Neural crest cell (in vitro differentiated cells): Measurements from ENCODE around the gene TNFRSF21. TPM values are rescaled to one million over a fixed set of nuclear protein-coding genes. Genes with fewer than 3 reads are reported as not detected.

Source experiments
- DNase-seq: peaks from one replicate; pipeline ENCODE4 v3.0.0; 2021; ENCODE audit warnings: low read depth, mixed read lengths, low spot score
- H3K27ac Mint-ChIP-seq: one replicate; pipeline ENCODE4 v1.8.0; 2021; ENCODE audit warnings: mild to moderate bottlenecking, mixed read lengths; ENCODE audit not compliant: unreplicated experiment
- H3K27me3 Mint-ChIP-seq: 2 replicates; pipeline ENCODE4 v1.8.0; 2021; ENCODE audit warnings: low read depth, mild to moderate bottlenecking, mixed read lengths
- H3K36me3 Mint-ChIP-seq: 2 replicates; pipeline ENCODE4 v1.8.0; 2021; ENCODE audit warnings: low read depth, mild to moderate bottlenecking, mixed read lengths
- H3K4me1 Mint-ChIP-seq: 2 replicates; pipeline ENCODE4 v1.8.0; 2021; ENCODE audit warnings: mixed read lengths
- H3K4me3 Mint-ChIP-seq: one replicate; pipeline ENCODE4 v1.8.0; 2021; ENCODE audit warnings: mild to moderate bottlenecking, mixed read lengths
- H3K9me3 Mint-ChIP-seq: 2 replicates; pipeline ENCODE4 v1.8.0; 2021; ENCODE audit warnings: mixed read lengths
- total RNA-seq: library from RNA; stranded (reverse); gene quantifications from 2 replicates; pipeline ENCODE4 v1.2.1, GENCODE V29; 2021
- TF ChIP-seq, protein P1 (sequence below): fragments of 200-600 bp; sonication (generic); conservative IDR thresholded peaks from 2 replicates; pipeline ENCODE4 v1.5.0; 2021; ENCODE audit warnings: antibody characterized with exemption, mild to moderate bottlenecking

Gene TNFRSF21
- total RNA-seq, 1 donor from 2014 or later: 19.8 TPM

DNA sequence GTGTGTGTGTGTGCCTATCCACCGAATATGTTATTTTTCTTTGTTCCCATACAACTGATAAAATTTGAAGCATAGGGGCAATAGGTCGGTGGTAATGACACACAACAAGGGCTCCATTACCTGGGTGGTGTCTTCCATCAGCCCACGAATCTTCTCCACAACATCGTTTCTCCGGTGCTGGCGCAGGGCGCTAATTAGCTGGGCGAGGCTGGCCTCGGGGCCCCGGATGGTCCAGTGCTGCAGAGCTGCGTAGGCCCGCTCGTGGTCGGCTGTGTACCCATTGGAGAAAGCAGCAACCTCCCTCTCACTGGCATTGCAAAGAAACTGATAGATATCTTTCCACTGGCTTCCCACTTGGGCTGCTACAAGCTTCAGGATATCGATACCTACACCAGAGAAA, 56.6 kb downstream of the TNFRSF21 start:
- Mint-ChIP-seq H3K9me3 (no peaks in the 10 kb centered on the region), H3K36me3 (peaks cover 4% of the 10 kb centered on the region), H3K27ac (no peak overlapping the region), H3K4me1 (peaks cover 6% of the 10 kb centered on the region), H3K4me3 (no peak overlapping the region), H3K27me3 (no peaks in the 10 kb centered on the region)
- TF ChIP-seq, protein P1, sequence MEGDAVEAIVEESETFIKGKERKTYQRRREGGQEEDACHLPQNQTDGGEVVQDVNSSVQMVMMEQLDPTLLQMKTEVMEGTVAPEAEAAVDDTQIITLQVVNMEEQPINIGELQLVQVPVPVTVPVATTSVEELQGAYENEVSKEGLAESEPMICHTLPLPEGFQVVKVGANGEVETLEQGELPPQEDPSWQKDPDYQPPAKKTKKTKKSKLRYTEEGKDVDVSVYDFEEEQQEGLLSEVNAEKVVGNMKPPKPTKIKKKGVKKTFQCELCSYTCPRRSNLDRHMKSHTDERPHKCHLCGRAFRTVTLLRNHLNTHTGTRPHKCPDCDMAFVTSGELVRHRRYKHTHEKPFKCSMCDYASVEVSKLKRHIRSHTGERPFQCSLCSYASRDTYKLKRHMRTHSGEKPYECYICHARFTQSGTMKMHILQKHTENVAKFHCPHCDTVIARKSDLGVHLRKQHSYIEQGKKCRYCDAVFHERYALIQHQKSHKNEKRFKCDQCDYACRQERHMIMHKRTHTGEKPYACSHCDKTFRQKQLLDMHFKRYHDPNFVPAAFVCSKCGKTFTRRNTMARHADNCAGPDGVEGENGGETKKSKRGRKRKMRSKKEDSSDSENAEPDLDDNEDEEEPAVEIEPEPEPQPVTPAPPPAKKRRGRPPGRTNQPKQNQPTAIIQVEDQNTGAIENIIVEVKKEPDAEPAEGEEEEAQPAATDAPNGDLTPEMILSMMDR: no peak
- DNase-seq: no peak

DNA sequence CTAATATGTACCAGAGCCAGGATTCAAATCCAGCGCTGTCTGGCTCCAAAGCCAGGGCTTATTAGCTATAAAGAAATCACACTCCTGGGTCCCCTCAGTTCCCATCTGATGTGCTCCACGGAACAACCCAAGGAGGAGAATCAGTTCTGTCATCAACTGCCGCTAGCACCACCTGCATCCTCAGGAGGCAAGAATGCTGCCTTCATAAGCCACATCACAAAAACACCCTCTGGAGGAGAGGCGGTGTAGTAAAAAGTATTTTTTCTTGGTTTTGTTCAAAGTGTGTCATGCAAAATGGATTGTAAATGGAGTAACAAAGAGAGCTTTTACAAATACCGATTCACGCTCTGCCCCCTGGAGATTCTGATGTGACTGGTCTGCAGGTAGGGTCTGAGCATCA, 57.1 kb downstream of the TNFRSF21 start:
- TF ChIP-seq, protein P1: no peak
- peaks cover 6% of the 10 kb centered on the region for H3K4me1 Mint-ChIP-seq
- peaks cover 4% of the 10 kb centered on the region for H3K36me3 Mint-ChIP-seq
- DNase-seq: no peak
- H3K27me3 Mint-ChIP-seq: no peaks in the 10 kb centered on the region
- no peaks in the 10 kb centered on the region for H3K9me3 Mint-ChIP-seq
- no peak overlapping the region for H3K4me3 Mint-ChIP-seq
- H3K27ac Mint-ChIP-seq: no peak overlapping the region

DNA sequence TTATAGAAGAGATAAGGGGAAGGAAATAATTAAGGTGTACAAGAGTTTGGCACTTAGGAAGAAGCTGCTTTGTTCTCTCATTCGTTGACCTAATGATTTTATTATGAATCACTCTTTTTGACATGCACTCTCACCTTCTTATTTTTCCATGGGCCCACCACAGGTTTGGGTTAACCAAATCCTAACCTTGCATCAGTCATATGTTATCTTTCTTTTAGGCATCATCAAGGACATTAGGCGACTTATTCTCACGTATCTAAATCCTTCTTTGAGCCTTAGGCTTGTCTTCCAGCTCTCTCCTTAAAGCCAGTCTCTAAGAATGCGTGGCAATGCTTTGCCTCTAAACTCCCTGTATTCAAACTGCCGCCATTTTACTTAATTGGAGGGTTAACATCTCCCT, 58.3 kb downstream of the TNFRSF21 start:
- no peak for DNase-seq
- Mint-ChIP-seq H3K4me1 (peaks cover 9% of the 10 kb centered on the region), H3K9me3 (no peaks in the 10 kb centered on the region), H3K36me3 (peaks cover 4% of the 10 kb centered on the region), H3K4me3 (no peak overlapping the region), H3K27ac (no peak overlapping the region), H3K27me3 (no peaks in the 10 kb centered on the region)
- TF ChIP-seq, protein P1: no peak

DNA sequence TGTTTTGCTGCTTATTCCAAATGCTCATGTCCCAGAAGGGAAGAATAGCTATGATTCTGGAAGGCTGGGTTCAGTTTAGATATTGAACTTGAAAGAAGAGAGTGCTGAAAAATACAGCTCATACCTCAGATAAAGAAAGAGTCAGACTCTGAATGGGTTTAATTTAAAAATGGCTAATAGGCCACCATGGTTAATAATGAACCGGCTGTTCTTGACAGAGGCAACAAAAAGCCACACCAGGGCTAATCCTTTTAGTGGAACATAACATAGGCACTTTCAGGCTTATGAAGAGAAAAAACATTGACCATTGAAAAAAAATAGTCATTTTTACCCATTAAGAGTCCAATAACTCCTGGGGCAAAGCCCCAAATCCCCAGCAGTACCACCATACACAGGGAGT, 59.4 kb downstream of the TNFRSF21 start:
- Mint-ChIP-seq H3K27me3 (no peaks in the 10 kb centered on the region), H3K36me3 (peaks cover 4% of the 10 kb centered on the region), H3K4me3 (no peak overlapping the region), H3K4me1 (peaks cover 9% of the 10 kb centered on the region), H3K9me3 (no peaks in the 10 kb centered on the region), H3K27ac (no peak overlapping the region)
- TF ChIP-seq, protein P1: no peak
- DNase-seq: no peak

- DNase-seq: no peak
- Mint-ChIP-seq H3K9me3 (no peaks in the 10 kb centered on the region), H3K36me3 (peaks cover 3% of the 10 kb centered on the region), H3K27me3 (no peaks in the 10 kb centered on the region), H3K4me1 (peaks cover 9% of the 10 kb centered on the region), H3K4me3 (no peak overlapping the region), H3K27ac (peak overlapping the region; percentile 84)
- TF ChIP-seq, protein P1: no peak
Measured at GRCh38 chr6:47248446-47248845, 61.3 kb downstream of the TNFRSF21 start.
